Stimulated activated naive CD8-positive, alpha-beta T cell treated with anti-CD3 and anti-CD28 coated beads, Interleukin-15, Interleukin-2, amounts not matched to agents 100 ng/mL and 50 ng/mL, for 24 hours (primary cell): ENCODE measurements around the gene TTYH2.

Experiments
- H3K27ac Mint-ChIP-seq: one replicate; pipeline ENCODE4 v1.8.0; 2021; ENCODE audit warnings: mild to moderate bottlenecking, mixed read lengths
- H3K27me3 Mint-ChIP-seq: one replicate; pipeline ENCODE4 v1.8.0; 2021; ENCODE audit warnings: mixed read lengths
- H3K36me3 Mint-ChIP-seq: one replicate; pipeline ENCODE4 v1.8.0; 2021; ENCODE audit warnings: low read depth, mixed read lengths
- H3K4me1 Mint-ChIP-seq: one replicate; pipeline ENCODE4 v1.8.0; 2021; ENCODE audit warnings: low read depth, mixed read lengths
- H3K4me3 Mint-ChIP-seq: one replicate; pipeline ENCODE4 v1.8.0; 2021; ENCODE audit warnings: mild to moderate bottlenecking, mixed read lengths
- H3K9me3 Mint-ChIP-seq: one replicate; pipeline ENCODE4 v1.8.0; 2021; ENCODE audit warnings: mixed read lengths

TTYH2 gene

DNA sequence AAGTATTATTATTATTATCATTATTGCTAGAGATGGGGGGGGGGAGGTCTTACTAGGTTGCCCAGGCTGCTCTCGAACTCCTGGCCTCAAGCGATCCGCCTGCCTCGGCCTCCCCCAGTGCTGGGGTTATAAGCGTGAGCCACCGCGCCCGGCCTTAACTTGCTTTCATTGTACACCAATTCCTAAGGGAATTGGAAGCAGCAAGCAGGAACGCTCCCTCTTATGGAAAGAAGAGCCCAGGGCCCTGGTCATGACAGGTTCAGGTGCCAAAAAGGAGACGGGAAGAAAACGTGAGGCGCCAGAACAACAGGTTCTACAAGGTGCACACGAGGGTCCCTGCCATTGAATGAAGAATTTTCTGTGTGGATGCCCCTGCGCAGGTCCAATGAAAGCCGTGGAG is 10.4 kb upstream of the TTYH2 start:
- Mint-ChIP-seq H3K27me3 (peaks cover 13% of the 10 kb centered on the region), H3K4me1 (peaks cover 40% of the 10 kb centered on the region), H3K9me3 (no peaks in the 10 kb centered on the region), H3K27ac (peak overlapping the region; percentile 100), H3K4me3 (peak overlapping the region; percentile 100), H3K36me3 (peaks cover 44% of the 10 kb centered on the region)

DNA sequence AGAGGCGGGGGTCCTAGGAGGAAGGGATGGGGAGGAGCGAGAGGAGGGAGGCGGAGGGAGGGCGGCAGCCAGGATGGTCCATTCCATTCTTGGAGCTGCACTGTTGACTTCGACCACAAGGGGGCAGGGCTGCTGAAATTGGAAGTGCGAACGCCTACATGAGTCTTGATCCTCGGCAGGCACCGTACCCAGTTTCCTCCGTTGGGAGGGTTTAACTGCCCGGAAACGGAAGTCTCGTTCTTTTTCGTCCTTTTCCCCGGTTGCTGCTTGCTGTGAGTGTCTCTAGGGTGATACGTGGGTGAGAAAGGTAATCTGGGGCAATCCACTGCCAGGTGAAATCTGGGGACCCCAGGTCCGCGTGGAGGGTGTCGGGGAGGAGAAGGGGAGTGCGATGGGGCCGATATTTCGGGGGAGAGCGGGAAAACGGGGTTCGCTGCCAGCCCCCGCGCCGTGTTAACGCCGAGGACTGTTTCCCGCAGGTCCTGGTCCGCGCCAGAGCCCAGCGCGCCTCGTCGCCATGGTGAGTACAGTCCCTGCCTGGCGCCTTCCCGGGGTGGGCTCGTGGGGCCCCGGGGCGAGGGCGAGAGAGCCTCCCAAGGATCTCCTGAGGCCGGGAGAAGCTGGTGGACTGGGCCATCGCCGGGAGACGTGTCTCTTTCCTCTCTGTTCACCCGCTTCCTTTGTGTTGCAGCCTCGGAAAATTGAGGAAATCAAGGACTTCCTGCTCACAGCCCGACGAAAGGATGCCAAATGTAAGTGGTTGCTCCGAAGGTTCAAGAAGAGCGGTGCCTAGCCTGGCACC is 9.7 kb upstream of the TTYH2 start, which contains the start of gene RPL38:
Gene RPL38 (plus strand): TSS at position 240 of the 802 bp plus-strand sequence. CDS start 278 bp downstream, at position 518.
- Mint-ChIP-seq H3K27me3 (peaks cover 13% of the 10 kb centered on the region), H3K4me1 (peaks cover 47% of the 10 kb centered on the region), H3K4me3 (peak within 1 kb of the TSS; percentile 100), H3K36me3 (peaks cover 49% of the 10 kb centered on the region), H3K9me3 (no peaks in the 10 kb centered on the region), H3K27ac (peak within 1 kb of the TSS; percentile 100)

DNA sequence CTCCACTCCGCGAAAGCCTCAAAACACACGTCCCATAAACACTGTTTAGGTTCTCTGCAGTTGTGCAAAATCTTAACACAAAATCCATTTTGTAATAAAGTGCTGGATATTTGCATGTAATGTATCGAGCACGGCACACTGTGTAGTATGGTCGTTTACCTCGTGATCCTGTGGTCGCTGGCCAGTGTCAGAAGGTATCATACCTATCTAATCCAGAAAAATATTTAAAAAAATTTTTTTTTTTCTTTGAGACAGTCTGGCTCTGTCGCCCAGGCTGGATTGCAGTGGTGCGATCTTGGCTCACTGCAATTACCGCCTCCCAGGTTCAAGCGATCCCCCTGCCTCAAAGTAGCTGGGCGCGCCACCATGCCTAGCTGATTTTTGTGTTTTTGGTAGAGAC is 8.9 kb upstream of the TTYH2 start:
- Mint-ChIP-seq H3K36me3 (peaks cover 56% of the 10 kb centered on the region), H3K9me3 (no peaks in the 10 kb centered on the region), H3K4me3 (peak overlapping the region; percentile 100), H3K4me1 (peaks cover 54% of the 10 kb centered on the region), H3K27ac (peak overlapping the region; percentile 100), H3K27me3 (peaks cover 13% of the 10 kb centered on the region)

DNA sequence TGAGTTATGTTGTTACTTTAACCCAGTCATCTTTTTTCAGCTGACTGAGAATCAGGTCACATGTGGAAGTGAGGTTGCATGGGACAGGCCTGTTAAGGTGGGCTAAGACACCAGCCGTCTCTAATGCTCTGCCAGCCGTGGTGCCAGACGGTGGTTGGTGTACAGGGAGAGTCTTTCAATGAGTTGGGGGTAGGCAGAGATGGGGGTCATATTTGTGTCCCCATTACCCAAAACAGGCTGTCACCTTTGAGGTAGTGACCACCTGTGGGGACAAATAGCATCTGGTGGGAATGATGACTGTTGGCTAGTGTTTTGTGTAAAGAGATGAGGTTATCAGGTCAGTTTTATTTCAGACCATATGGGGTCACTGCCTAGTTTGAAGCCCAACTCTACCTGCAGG is 8.1 kb upstream of the TTYH2 start:
- H3K27me3 Mint-ChIP-seq, result peaks cover 10% of the 10 kb centered on the region
- H3K4me1 Mint-ChIP-seq, result peaks cover 58% of the 10 kb centered on the region
- H3K36me3 Mint-ChIP-seq, result peaks cover 64% of the 10 kb centered on the region
- no peaks in the 10 kb centered on the region for H3K9me3 Mint-ChIP-seq
- peak overlapping the region; percentile 100 for H3K27ac Mint-ChIP-seq
- peak overlapping the region; percentile 100 for H3K4me3 Mint-ChIP-seq

DNA sequence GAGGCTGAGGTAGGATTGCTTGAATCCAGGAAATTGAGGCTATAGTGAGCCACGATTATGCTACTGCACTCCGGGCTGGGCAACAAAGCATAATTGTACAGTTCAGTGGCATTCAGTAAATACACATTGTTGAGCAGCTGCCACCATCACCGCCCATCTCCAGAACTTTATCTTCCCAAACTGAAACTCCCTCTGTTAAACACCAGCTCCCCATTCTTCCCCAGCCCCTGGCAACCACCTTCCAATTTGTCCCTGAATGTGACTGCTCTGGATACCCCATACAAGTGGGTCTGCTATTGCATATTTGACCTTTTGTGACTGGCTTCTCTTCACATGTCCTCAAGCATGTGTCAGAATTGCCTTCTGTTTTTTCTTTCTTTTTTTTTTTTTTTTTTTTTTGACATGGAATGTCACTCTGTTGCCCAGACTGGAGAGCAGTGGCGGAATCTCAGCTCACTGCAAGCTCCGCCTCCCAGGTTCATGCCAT is 7.0 kb upstream of the TTYH2 start:
- H3K4me3 Mint-ChIP-seq, result peak overlapping the region; percentile 100
- peak overlapping the region; percentile 100 for H3K27ac Mint-ChIP-seq
- H3K4me1 Mint-ChIP-seq, result peaks cover 68% of the 10 kb centered on the region

DNA sequence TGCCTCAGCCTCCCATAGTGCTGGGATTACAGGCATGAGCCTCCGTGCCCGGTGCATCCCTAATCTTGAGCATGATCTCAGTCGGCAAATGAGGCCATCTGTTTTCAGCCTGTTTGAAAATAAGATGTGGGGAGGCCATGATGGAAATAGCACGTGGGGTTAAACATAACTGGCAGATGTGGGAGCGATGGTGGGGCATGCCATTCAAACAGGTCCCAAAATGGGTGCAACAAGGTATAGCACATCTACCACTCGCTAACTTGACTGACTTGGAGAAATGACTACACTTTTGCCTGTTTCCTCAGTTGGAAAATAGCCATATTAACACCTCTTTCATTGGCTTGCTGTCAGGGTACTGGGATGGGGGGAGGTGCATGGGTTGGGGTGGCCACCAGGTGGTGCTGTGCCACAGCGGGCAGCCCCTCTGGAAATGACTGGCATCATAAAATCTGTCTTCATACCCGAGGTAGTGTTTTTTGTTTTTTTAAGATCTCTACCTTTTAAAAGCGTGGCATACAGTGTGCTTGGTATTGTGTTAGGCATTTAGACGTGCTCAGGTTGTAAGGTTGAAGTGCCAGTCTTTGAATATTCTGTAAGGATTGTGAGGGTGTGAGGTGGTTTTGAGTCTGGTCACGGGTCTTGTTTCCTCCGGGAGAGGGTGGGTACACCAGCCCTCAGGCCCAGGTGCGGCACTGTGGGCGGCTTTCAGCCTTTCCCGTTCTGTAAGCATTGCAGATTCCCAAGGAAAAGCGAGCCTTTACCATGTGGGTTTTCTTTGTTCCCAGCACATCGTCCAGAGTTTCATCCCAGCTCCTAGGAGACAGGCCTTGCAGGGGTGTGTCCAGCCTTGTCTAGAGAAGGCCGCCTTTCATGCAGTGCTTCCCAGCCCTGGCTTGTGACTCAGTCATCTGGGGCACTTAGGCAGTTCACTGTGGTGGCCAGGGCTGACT is 2.9 kb upstream of the TTYH2 start:
- no peaks in the 10 kb centered on the region for H3K9me3 Mint-ChIP-seq
- peaks cover 54% of the 10 kb centered on the region for H3K36me3 Mint-ChIP-seq
- peaks cover 83% of the 10 kb centered on the region for H3K4me1 Mint-ChIP-seq
- peak overlapping the region; percentile 53 for H3K4me3 Mint-ChIP-seq
- H3K27ac Mint-ChIP-seq, result peak overlapping the region; percentile 70
- no peaks in the 10 kb centered on the region for H3K27me3 Mint-ChIP-seq

More for the DNA sequence above, 7.0 kb upstream of the TTYH2 start:
- Mint-ChIP-seq H3K36me3 (peaks cover 69% of the 10 kb centered on the region), H3K9me3 (no peaks in the 10 kb centered on the region), H3K27me3 (peaks cover 5% of the 10 kb centered on the region)

DNA sequence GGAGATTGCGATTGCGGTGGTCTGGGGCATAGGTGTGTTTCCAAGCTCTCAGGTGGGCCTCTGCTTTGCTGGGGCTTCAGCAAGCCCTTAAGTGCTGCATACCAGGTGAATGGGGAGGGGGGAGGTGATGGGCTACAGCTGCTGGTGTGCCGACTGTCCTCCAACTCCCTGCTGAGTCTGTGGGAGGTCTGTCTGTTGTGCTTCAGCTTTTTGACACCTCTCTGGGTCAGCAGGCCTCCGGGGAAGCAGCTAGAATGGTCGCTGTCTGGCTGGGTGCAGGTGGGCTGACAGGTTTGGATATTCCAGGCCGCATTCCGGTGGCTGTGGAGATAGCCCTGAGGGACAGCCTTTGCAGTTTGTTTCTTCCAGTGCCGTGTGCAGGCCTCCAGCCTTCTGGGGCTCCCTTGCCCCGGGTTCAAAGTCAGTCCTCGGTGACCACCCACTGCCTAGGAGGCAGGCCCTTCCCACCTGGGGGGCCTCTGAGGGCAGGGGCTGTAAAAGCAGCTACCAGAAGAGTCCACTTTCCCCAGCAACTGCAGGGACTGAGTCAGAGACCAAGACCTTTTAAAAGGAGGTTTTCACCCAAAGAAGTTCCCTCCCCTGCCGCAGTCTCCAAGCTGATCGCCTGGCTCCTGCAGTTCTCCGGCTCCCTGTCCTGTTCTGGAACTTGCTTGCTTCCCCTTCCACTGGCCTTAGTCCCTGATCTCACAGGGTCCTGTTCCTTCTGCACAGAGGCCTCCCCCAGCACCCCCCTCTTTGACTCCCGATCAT is 2.0 kb upstream of the TTYH2 start:
- H3K4me3 Mint-ChIP-seq, result peak overlapping the region; percentile 78
- peak overlapping the region; percentile 65 for H3K27ac Mint-ChIP-seq
- peaks cover 83% of the 10 kb centered on the region for H3K4me1 Mint-ChIP-seq
- H3K9me3 Mint-ChIP-seq, result no peaks in the 10 kb centered on the region
- peaks cover 46% of the 10 kb centered on the region for H3K36me3 Mint-ChIP-seq
- no peaks in the 10 kb centered on the region for H3K27me3 Mint-ChIP-seq

DNA sequence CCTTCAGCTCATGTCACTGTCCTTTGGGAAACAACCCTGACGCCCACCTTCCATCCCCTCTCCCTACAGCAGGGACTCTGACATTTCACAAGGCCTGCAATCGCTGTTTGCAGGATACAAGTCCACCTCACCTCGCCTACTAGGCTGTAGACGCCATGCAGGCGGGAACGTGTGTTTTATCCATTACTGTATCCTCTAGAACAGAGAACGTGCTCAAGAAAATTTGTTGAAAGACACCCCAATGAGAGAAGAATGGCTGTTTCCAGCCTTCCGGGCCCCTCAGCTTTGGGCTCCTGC is 1.5 kb upstream of the TTYH2 start:
- peak overlapping the region; percentile 78 for H3K4me3 Mint-ChIP-seq
- H3K4me1 Mint-ChIP-seq, result peaks cover 79% of the 10 kb centered on the region
- no peaks in the 10 kb centered on the region for H3K27me3 Mint-ChIP-seq
- H3K27ac Mint-ChIP-seq, result peak overlapping the region; percentile 65
- H3K9me3 Mint-ChIP-seq, result no peaks in the 10 kb centered on the region
- H3K36me3 Mint-ChIP-seq, result peaks cover 41% of the 10 kb centered on the region

DNA sequence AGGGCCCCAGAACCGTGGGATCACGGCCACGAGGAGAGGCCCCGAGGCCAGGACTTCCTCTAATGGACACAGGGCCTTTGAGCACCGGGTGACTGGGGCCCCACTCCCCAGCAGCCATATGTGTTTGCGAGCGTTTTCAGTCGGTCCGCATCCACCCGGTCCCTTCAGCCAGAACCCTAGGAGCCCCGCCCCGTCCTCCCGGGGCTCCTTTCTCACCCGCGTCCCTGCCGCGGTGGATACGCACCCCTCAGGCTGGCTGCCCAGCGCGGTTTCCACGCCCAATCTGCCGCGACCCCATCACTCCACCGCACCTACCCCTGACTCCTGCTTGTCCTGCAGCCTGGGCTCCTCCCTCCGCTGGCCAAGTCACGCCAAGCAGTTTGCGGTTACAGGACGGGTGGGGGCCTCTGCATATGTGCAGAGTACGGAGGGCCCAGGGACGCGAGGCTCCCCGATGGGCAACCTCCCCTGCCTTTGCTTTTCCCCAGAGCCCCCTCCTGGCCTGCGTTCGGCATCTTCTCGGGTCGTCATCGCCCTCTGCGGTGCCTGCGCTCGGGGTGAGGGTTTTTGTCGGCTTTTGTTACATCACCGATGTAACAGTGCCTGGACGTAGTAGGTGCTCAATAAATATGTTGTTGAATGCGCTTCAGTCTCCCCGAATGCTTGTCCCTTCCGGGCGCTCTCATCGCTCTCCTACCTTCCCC is 1.0 kb upstream of the TTYH2 start:
- peaks cover 75% of the 10 kb centered on the region for H3K4me1 Mint-ChIP-seq
- H3K9me3 Mint-ChIP-seq, result no peaks in the 10 kb centered on the region
- H3K4me3 Mint-ChIP-seq, result peak overlapping the region; percentile 78
- H3K27ac Mint-ChIP-seq, result peak overlapping the region; percentile 65
- no peaks in the 10 kb centered on the region for H3K27me3 Mint-ChIP-seq
- peaks cover 36% of the 10 kb centered on the region for H3K36me3 Mint-ChIP-seq

DNA sequence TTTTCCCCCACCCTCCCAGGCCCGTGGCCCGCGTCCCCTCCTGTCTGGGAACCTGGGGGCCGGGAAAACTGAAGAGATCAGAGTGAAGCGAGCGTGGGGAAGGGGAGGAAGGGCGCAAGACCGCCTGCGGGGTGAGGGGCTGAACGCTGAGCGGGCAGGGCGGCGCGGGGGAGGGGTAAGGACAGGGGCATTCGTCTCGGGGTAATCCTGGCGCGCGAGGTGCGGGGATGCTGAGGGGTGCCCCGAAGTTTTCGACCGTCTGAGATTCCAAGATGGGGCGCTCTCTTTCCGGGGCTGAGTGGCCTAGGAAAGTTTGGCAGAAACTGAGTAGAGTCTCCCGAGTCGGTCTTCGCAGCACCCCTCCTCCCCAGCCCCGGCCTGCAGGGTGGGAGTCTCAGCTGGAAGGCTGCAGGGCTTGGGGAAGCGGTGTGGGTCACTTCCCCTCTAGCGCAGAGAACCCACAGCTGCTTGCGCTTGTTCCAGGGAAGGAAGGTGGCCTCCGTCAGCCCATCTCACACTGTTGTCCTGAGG is 555 bp downstream of the TTYH2 start:
- Mint-ChIP-seq H3K4me3 (peak overlapping the region; percentile 78), H3K36me3 (peaks cover 24% of the 10 kb centered on the region), H3K4me1 (peaks cover 62% of the 10 kb centered on the region)

DNA sequence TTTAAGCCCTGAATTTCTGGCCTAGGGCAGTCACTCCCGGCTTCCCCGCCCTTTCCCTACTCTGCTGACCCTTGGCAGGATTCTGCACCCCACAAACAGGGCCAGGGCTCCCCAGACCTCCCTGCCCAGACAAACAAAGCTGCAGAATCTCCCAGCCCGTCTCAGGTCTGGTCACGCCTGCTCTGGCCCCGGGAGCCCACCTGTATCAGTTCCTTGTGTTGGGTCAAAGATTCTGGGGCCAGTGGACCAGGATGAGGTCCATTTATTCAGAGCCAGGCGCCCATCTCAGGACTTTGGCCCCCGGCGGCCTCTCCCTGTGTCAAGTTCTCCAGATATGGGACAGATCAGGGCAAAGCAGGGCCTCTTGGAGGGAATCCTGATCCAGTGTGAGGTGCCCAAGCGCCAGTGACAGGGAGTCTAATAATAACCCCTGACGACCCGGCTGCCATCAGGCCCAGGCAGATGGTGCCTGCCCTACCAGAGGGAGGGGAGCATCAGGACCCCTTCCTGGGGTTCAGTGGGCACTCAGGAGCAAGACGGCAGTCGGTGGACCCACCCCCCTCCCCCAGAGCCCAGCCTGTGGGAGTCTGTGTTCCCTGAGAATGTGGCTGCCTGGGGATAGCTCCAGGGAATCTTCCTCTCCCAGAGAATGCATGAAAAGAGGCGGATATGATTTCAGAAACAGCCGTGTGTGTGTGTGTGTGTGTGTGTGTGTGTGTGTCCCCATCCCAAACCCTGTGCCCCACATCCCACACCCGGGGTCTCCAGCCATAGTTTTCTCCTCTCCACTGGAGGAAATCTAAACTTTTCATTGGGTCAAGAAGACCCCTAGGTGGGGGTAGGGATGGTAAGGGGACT is 1.3 kb downstream of the TTYH2 start:
- Mint-ChIP-seq H3K27ac (no peak overlapping the region), H3K9me3 (no peaks in the 10 kb centered on the region), H3K4me1 (peaks cover 54% of the 10 kb centered on the region), H3K36me3 (peaks cover 16% of the 10 kb centered on the region), H3K27me3 (no peaks in the 10 kb centered on the region), H3K4me3 (peak overlapping the region; percentile 78)

More for the DNA sequence above, 555 bp downstream of the TTYH2 start:
- H3K27ac Mint-ChIP-seq, result no peak overlapping the region
- no peaks in the 10 kb centered on the region for H3K9me3 Mint-ChIP-seq
- H3K27me3 Mint-ChIP-seq, result no peaks in the 10 kb centered on the region

DNA sequence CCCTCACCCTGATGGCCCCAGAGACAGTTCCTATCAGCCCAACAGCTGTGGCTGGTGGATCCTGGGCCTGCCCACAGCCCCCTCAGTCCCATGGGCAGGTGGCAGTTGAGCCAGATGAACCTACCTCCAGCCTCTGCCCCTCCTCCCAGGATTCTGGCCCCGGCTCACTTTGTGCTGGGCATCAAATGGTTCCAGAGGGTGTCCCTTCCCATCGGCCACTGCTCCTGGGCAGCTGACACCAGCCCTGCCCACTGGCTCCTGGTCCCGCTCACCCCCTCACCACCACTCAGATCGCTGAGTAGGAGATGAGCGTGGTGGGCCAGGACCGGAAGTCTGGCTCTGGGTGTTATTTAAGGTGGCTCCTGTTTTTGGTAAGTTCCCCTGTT is 2.0 kb downstream of the TTYH2 start:
- no peaks in the 10 kb centered on the region for H3K27me3 Mint-ChIP-seq
- H3K4me1 Mint-ChIP-seq, result peaks cover 47% of the 10 kb centered on the region
- H3K9me3 Mint-ChIP-seq, result no peaks in the 10 kb centered on the region
- H3K36me3 Mint-ChIP-seq, result peaks cover 10% of the 10 kb centered on the region
- no peak overlapping the region for H3K27ac Mint-ChIP-seq
- H3K4me3 Mint-ChIP-seq, result peak overlapping the region; percentile 78

DNA sequence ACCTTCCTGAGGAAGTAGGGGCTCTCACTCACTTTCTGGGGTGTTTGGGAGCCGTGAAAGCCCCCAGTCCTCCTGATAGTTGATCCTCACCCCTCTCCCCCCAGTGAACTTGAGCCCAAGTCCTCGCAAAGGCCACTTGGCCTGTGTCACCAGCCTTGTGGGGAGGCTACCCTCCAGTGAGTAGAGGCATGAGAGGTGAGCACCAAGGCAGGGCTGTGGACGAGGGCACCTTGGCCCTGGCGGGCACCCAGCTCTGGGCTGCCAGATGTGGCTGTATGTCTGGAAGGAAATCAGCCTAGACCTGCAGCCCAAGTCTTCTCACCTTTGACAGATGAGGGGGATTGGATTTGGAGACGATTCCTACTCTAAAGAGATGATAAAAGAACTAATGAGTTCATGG is 3.1 kb downstream of the TTYH2 start:
- no peak overlapping the region for H3K4me3 Mint-ChIP-seq
- H3K27me3 Mint-ChIP-seq, result no peaks in the 10 kb centered on the region
- no peak overlapping the region for H3K27ac Mint-ChIP-seq
- no peaks in the 10 kb centered on the region for H3K9me3 Mint-ChIP-seq
- peaks cover 5% of the 10 kb centered on the region for H3K36me3 Mint-ChIP-seq
- H3K4me1 Mint-ChIP-seq, result peaks cover 37% of the 10 kb centered on the region
